Measurements from ENCODE around the gene LOXL4. TPM values are rescaled to one million over a fixed set of nuclear protein-coding genes. Genes with fewer than 3 reads are reported as not detected.

The LOXL4 gene
- 0.55 TPM for total RNA-seq

DNA sequence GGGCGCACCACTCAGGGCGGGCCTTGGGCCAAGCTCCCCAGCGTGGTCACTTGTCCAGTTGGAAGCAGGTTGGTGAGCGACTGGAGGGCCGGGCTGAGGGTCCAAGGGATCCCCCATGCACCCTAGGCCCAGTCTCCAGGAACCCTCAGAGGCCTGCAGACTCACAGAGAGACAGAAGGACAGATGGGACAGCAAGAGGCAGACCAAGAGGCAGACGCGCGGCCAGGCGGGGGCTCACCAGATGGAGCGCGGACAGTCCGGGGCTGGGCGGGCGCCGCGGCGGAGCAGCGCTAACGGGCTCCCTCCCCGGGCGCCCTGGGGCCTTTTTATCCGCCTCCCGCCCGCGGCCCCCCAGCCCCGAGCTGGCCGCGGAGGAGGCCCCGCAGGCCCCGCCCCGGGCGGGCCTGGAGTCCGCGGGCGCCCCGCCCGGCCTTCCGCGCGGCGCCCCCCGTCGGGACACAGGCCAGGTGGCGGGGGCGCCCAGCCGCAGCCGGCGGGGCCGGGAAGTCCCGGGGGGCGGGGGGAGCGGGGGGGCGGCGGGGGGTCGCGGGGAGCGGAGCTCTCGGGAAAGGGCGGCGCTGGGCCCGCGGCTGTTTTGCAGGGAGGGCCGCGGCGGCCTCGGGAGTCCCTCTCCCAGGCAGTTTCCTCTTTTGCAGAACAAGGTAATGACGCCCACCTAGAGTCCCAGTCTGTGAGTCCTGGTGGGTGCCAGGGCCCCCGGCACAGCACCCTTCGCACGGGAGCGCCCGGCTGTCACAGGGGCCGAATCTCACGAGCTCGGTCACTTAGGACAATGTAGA lies at the start of gene LOXL4:
Gene LOXL4, minus strand, starts transcription at position 301 of the 800 bp plus-strand sequence. CDS start 5,175 bp downstream, outside the sequence.
- peak; percentile 52 for ATAC-seq
- no peak for DNase-seq (ENCODE audit: low spot score)

DNA sequence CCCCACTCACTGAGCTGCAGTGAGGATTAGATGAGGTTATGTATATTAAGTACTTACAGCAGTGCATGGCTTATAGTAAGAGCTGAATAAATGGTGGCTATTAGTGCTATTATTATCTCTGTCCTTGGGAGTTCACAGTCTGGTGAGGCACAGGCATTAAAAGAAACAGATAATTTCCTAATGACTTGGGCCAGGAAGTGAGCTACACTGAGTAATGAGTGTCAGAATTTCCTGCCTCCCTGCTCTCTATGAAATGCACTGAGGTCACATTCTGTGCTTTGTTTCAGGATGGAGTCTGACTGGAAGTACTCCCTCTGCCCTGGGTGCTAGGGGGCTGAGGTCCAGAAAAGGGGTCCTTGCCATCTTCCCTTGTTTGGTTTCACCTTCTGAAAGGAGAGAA lies 48.7 kb upstream of the LOXL4 start:
- no peak for DNase-seq (ENCODE audit: low spot score)
- peak; percentile 64 for ATAC-seq

DNA sequence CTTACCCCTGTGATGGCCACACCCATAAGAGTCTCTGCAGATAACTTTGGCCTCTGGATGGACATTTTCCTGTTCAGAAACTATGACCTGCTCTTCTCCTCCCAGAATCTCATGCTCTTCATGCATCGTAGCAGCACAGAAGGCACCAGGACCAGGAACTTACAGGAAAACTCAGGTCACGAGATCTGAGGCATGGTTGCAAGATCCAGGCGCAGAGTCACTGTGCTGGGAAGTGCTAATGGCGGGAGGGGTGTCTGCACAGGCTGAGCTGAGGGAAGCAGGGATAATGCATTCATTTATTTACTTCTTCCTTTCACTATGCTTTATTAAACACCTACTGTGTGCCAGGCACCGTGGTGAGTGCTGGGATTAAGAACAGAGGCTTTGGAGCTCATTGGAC lies 48.2 kb upstream of the LOXL4 start:
- DNase-seq (ENCODE audit: low spot score): no peak

DNA sequence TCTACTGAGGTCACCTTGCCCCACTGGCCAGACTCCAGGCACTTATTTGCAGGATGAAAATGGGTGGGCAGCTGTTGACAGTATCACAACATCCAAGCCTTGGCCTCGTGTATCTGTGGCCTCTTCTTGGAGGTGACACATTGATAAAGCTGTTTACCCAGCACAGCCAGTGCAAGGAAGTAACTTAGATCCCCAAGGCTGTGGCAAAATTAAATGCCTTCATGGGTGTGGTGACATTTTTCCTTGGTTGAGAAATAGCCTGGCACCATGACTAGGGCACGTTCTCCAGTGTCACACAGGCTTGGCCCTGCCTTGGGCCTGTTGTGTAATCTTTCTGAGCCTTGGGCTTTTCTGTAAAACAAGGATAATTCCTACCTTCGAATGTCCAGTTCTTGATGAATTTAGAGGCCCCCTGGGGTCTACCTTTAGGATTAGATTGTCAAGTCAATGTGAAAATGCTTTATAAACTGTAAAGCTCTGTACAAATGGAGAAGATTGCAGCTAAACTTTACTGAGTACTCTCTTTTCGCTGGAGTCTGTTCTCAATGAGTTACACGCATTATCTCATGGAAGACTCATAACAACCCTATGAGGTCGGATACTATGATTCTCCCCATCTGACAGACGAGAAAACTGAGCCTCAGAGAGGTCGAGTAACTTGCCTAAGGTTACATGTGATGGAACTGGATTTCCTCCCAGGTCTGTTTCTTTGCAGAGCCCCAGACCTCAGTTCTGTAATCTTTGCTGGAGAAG lies 46.7 kb upstream of the LOXL4 start:
- DNase-seq (ENCODE audit: low spot score): no peak
- no peak for ATAC-seq

More for the DNA sequence above, 48.2 kb upstream of the LOXL4 start:
- no peak for ATAC-seq

DNA sequence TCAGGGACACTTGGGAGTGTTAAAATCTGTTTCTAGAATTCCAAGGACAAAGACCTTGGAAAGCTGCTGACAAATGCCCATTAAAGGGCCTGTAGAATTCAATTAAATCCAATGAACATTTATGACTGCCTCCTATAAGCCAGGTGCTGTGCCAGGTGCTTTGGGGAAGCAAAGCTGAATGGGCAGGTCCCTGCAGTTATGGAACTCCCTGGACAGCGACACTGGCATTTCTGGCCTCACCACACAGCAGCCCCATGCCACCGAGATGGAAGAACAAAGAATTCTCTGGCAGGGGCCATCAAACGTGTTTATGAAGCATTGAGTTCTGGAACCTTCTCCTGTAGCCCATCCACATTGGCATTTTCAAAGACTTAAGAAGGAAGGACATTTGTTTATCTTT lies 45.6 kb upstream of the LOXL4 start:
- no peak for ATAC-seq

DNA sequence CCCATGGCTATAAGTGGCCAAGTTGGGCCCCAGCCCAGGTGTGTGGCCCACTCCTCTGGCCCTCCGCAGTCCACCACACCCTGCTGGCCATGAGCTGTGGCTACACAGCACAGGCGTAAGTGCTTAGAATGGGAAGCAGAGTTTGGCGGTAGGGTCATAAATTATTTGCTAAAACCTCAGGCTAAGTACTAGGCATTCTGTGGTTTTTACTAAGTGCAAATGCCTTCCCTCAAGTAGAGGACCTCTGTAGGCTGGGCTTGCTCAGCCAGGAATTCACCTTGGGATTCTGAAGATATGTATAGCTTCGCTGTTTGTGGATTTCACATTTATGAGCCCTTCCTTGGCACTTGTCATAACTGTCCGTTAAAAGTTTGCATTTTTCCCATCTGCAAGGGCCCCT lies 44.8 kb upstream of the LOXL4 start:
- DNase-seq (ENCODE audit: low spot score): no peak
- ATAC-seq: no peak

More for the DNA sequence above, 45.6 kb upstream of the LOXL4 start:
- no peak for DNase-seq (ENCODE audit: low spot score)

DNA sequence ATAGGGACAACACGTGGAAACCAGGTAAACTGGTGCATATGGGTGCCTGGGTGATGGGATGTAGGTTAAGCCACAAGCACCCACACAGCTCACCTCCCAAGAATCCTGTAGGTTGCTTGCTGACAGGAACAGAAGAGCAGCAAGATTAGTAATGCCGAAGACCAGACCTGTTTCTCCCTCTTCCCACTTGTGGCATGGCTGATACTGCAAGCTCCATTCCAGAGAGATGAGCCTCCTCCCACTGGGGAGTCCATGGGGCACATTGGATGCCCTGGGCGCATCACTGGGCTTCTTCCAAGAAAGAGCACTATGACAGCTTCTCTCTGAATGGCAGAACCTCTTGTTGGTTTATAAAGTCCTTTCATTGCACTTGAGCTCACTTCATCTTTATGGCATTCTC lies 44.4 kb upstream of the LOXL4 start:
- DNase-seq (ENCODE audit: low spot score): no peak
- ATAC-seq: no peak

DNA sequence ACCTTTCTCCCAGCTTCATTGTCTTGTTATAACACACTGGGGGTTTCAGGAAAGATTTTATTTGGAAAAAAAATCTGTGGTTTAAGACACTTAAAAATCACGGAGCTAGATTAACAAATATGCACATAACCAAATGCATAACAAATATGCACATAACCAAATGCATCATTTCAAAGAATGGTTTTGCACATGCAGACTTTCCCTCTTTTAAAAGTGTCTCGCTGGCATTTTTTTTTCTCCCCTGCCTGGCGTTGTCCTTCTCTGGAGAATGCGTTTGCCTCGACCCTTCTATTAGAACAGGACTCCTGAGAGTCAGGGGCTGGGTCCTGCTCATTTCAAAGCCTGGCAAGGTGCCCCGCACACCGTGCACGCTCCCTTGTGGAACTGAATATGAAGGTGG lies 42.7 kb upstream of the LOXL4 start:
- ATAC-seq: no peak
- no peak for DNase-seq (ENCODE audit: low spot score)

DNA sequence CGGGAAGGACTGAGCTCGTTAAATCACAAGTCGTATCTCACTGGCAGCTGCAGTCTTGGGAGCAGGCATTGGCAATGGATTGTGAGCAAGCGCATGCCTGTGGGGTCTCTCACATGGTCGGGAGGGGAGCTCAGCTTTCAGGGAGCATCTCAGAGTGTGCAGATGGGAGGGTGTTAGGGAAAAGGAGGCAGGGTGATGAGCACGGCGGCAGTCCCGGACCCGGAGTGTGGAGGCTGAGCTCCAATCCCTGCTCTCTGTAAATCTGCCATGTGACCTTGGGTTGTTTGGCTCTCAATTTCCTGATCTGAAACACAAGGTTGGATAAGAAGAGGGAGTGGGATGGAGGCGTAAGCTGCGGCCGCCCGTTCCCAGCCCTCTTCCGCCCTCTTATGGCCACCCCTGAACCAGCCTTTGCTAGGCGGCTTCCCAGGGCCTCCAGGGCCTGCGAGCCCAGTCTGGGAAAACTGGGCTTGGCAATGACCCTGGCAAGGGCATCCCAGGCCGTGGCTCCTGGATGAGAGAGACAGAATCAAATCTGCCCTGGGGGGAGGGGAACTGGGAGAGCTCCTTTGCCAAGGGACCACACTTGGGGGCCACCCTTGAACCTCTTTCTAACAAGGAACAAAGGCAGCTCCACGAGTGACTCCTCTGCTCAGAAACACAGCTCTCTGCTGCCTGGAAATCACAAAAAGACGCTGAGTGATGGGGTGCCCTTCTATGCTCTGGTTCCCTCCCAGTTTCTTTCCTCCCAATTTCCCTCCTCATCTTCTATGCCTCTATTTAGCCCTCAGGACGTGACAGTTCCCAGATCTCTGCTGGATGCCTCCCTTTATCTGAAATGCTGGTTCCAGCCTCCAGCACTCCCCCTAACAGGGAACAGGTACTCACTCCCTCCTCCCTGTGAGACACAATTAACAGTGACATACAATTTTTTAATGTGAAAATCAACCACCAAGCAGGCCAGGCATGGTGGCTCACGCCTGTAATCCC lies 41.7 kb upstream of the LOXL4 start:
- DNase-seq (ENCODE audit: low spot score) (peak; percentile 58), ATAC-seq (peak; percentile 96)

DNA sequence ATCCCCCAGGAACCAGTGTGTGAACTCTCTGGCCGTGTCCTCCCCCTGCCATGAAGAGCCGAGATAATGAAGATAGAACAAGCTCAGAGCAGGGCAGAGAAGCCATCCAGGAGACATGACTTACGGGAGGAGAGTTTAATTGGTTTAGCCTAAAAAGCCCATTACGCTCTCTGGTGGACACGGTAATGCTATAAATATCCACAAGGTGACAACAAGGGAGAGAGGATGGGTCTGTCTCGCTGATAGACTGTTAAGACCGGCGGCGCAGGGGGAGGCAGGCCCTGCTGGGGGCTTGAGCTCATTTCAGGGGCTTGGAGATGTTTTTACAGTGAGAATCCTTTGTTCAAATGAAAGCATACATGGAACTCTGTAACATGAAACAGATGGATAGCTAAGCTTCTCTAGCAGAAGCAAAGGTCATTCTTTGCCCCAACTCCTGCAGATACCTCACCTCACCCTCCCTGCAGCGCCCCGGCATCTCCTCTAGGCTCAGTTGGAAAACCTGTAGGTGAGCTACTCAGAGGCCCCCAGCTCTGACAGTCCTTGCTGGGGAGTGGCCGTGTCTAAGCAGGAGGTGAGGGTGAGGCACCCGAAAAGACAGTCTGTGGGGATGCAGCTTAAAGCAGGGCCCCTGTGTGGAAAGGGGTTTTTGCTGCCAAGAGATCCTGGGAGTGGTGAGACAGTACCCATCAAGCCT lies 40.8 kb upstream of the LOXL4 start:
- ATAC-seq (no peak), DNase-seq (ENCODE audit: low spot score) (no peak)

DNA sequence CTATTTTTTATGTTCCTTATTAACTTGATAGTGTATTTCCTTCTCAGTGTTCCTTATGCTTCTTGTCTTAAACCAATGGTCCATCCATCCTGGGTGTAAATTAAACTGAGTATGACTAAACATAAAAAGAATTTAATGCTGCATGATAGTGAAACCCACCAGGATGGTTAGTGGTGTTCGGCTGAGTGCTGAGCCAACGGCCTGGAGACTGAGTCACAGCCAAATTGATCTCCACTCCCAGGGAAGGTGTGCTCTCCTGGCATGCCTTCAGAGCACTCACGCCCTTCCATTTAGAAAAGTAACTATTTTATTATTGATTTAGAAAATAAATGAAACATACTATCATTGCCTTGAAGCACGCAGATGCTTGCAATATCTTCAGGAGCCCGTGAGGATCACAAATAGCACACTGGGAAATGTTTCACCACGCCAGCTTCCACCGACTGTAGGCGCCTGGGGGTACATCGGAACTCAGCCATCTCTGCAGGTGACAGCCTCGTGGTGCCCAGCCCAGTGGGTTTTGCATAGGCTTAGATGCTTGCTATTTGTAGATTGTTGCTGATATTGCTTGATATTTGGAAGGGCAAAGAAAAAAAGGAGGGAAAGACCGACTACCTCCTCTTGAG lies 40.0 kb upstream of the LOXL4 start:
- DNase-seq (ENCODE audit: low spot score) (no peak), ATAC-seq (no peak)

DNA sequence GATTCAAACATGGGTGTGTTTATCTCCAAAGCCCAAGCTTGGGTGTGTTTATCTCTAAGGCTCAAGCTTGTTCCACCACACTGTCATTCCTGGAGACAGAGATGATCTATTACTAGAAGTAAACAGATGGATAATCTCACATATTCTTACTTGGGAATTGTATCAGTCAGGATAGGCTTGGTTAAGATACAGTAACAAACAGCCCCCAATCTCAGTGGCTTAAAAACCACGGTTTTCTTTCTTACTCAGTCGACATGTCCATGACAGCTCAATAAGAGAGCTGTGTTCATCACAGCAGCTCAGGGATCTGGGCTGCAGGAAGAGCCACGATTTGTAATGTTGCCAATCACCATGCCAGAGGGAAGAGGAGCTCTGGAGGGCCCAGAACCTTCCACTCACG lies 38.5 kb upstream of the LOXL4 start:
- DNase-seq (ENCODE audit: low spot score): no peak
- ATAC-seq: no peak

DNA sequence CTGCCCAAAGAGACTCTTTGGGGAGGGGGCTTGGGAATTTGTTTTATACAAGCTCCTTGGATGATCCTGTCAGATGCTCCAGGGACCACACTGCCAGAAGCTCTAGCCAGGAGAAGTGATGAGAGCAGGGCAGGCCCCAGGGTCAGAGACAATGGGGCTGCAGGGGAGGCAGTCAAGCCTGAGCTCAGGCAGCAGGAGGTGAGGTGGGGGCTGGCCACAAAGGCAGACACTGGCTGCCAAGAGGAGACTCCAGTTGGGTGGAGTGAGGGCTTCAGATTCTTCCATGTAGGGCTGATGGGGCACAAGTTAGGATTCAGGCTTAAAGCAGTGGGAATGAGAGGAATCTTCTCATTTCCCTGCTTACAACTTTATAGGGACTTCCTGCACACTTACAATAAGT lies 35.6 kb upstream of the LOXL4 start:
- no peak for DNase-seq (ENCODE audit: low spot score)
- no peak for ATAC-seq

DNA sequence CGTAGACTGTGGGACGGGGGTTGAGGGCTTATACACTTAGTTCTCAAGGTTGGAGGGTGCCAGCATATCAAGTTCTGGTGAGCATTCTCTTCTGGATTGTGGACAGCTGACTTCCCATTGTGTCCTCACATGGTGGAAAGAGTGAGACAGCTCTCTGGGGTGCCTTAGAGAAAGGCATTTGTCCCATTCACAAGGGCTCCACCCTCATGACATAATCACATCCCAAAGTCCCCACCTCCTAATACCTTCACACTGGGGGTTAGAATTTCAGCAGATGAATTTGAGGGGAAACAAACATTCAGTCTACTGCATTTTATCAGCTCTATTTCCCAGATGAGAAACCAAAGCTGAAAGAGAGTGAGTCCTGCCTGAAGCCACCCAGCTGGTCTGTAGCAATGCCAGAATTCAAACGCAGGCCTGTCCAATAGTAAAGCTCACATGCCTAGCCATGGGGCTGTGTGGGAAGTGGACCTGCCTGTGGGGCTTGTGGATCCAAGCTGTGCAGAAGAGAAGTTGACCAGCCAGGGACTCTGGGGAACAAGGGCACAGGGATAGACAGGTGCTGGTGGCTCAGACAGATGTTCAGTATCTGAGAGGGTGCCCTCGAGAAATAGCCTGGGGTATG lies 34.9 kb upstream of the LOXL4 start:
- ATAC-seq: no peak

DNA sequence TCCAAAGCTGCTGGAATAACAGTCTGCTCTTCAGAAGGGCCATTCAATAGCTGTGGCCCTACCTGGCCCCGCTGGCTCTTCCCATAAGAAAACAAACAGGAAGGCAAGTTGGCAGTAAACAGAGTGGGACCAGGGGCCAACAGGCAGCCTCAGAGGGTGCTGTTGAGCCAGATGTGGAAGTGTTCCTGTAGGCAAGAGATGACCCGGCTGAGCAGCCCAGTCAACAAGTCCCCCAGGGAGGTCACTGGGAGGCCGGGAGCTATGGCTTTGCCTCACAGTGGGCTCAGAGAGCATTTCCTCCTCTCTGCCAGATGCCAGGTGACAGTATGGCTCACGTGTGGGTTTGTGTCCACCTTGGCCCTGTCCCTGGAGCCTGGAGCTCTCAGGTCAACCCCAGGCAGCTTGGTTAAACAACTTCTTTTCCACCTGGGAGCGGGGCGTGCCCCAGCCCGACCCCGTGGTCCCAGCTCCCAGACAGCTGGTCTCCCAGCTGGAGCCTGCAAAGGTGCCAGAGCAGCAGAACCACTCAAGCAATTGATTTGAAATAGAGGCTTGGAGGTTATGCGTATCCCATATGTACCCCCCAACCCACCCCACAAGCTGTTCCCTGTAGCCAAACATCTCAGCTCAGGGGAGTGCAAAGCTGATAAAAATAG lies 33.8 kb upstream of the LOXL4 start:
- ATAC-seq (no peak), DNase-seq (ENCODE audit: low spot score) (no peak)

More for the DNA sequence above, 34.9 kb upstream of the LOXL4 start:
- DNase-seq (ENCODE audit: low spot score): no peak

DNA sequence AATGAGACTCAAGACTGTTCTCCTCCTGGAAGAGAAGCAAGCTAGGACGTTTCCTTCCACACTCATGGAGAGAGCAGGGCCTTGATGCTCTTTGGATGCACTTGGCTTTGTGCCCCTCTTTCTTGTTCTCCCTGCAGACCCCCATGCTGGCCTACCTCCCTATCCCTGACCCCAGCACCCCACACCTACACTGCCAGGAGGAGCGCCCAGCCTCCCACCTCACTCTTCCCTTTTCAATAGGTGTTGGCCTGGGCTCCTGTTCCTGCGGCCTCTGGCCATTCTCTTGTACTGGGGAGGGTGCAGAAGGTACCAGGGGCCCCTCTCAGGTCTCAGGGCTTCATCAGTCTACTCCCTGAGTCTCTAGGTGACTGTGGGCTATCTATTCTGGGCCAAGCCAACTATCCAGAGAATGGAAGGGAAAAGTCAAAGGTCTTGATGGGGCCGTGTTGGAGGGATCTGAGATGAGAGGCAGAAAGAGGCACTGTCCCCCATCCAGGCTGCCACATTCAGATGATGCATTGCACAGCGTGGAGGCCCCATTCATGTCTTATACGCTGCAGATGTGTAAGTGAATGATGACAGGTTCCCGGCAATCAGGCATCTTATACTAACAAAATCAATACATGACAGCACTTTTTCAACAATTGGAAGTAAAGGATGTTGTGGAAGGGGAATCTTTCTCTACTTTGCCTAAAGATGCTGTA lies 32.7 kb upstream of the LOXL4 start:
- ATAC-seq (no peak), DNase-seq (ENCODE audit: low spot score) (no peak)

DNA sequence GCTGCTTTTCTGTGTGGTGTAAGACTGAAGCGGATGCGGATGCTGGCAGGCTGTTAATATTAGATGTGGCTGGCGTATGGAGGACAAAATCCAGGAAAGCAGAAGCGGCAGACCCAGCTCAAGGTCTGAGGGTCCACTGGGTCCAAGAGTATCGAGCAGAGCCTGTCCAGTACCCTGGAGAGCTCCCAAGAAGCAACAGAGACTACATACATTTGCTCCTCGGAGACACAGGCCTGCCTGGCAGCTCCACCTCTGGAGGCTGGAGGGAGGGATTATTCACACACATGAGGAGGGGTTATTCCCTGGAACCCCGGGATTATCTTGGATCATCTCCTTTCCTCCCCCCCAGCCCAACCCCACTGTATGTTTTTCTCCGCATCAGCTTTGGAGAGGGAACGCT lies 31.3 kb upstream of the LOXL4 start:
- no peak for ATAC-seq
- no peak for DNase-seq (ENCODE audit: low spot score)

DNA sequence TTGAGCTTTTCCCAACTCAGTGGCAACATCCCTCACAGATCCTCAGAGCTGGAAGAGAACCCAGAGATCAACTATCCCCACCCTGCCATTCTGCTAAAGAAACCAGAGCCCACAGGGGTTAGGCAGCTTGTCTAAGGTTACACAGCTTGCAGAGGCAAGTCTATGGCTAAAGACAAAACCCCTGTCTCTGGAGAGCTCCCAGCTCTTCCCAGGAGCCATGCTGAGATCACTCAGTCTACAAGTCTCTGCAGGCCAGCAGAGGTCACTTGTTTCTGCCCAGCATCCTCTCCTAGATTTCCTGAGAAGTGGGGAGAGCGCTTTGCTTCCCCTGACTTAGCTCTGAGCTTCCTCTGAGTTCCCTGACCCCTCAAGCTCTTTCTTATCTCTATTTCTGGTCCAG lies 28.5 kb upstream of the LOXL4 start:
- ATAC-seq (peak; percentile 22), DNase-seq (ENCODE audit: low spot score) (no peak)
